NCI-H2107 (cell line): ENCODE measurements around the gene UBE2J2.
"Not testable (repeated sequence)": the region's sequence is repeated elsewhere in the genome, so short reads cannot be mapped to it uniquely, and the experiment has no call there.

Experiments
- DNase-seq: peaks from one replicate; lab custom pipeline; 2025; lab: John Stamatoyannopoulos, UW

Gene UBE2J2

DNA sequence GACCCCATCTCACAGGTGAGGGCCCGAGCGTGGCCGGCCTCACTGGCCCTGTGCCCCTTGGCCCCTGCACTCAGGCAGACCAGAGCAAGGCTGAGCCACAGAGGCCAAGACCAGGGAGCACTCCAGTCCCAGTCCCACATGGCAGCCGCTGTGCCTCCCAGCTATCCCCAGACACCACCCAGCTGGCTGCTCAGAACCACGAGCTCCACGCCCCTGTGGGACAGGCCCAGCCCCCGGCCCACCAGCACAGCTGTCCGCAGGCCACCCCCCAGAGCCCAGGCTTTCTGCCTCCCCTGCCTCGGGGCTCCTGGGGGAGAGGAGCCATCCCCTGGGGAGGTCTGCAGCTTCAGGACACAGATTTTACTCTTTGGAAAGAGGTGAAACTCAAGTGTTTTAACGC is 18.0 kb downstream of the UBE2J2 start:
- DNase-seq, result no peak

DNA sequence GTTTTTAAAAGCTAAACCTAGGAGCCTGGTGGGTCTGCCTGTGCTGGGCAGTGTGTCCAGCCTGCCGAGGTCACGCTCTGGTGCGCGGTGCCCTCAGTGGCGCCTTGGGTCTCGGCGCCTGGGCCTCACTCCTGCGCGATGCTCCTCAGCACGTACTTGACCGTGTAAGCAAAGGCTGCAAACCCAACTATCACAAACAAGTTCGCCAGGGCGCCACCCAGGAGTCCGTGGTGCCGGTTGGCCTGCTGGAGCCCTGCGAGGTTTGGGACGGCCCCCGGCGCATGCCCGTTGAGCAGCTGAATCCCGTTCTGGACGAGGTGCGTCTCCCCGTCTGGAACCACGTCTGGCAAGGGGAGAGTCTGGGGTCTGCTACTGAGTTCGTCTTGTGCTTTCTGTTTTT is 18.6 kb downstream of the UBE2J2 start:
- DNase-seq, result no peak

DNA sequence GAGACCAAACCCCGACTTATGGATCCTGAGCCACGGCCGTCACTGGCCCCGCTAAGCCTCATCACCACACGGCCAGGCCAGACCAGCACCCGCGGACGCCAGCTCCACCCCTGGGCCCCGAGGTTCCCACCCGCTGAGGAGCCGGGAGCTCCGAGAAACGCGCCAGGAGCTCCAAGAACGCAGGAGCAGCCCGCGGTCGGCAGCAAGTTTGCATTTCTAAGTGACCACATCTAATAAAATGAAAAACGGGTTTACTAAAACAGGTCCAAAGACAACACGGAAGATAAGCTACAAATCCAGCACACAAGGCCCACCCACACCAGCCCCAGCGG is 19.0 kb downstream of the UBE2J2 start:
- no peak for DNase-seq

- no peak for DNase-seq
These were observed 19.5 kb downstream of the UBE2J2 start for GRCh38 chr1:1253972-1254666.

GRCh38 chr1:1253314-1253713 is 20.3 kb downstream of the UBE2J2 start:
- DNase-seq, result no peak

DNA sequence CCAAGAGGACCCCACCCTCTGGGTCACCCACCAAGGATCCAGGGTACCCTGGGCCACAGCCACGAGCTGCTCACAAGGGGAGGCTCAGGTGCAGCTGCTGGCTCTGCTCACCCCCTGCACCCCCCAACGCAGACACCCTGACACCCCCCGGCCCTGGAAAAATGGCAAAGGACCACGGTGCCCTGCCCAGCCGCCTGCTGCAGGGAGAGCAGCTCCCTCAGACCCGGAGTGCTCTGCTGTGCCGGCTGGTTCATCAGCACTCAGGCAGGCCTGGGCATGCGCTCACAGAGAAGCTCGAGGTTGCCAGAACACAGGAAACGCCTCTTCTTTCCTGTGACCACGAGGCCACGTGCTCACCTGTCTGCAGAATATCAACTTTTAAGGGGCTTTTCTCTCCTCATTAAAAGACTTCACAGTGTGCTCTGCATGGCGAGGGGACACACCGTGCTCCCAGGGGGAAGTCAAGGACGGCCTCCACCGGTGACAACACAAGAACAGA is 22.8 kb downstream of the UBE2J2 start:
- DNase-seq, result no peak

DNA sequence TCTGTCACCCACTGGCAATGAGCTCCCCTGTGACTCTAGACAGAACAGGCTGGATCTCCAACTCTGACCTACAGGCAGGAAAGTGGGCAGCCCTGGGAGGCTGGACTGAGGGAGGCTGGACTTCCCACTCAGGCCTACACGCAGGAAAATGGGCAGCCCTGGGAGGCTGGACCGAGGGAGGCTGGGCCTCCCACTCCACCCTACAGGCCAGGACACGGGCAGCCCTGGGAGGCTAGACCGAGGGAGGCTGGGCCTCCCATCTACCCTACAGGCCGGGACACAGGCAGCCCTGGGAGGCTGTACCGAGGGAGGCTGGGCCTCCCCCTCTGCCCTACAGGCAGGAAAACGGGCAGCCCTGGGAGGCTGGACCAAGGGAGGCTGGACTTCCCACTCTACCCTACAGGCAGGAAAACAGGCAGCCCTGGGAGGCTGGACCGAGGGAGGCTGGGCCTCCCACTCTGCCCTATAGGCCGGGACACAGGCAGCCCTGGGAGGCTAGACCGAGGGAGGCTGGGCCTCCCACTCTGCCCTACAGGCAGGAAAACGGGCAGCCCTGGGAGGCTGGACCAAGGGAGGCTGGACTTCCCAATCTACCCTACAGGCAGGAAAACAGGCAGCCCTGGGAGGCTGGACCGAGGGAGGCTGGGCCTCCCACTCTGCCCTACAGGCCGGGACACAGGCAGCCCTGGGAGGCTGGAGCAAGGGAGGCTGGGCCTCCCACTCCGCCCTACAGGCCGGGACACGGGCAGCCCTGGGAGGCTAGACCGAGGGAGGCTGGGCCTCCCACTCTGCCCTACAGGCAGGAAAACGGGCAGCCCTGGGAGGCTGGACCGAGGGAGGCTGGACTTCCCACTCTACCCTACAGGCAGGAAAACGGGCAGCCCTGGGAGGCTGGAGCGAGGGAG is 25.4 kb downstream of the UBE2J2 start:
- not testable (repeated sequence) for DNase-seq

- no peak for DNase-seq
These were observed 26.2 kb downstream of the UBE2J2 start for GRCh38 chr1:1247341-1247913.

GRCh38 chr1:1246577-1247340 is 26.9 kb downstream of the UBE2J2 start, which contains the start of gene C1QTNF12:
Gene C1QTNF12, minus strand, starts transcription at chr1:1246722. Its CDS starts 32 bp downstream, at chr1:1246690.
- DNase-seq, result no peak

- no peak for DNase-seq
These were observed 27.7 kb downstream of the UBE2J2 start for GRCh38 chr1:1245817-1246576.

DNA sequence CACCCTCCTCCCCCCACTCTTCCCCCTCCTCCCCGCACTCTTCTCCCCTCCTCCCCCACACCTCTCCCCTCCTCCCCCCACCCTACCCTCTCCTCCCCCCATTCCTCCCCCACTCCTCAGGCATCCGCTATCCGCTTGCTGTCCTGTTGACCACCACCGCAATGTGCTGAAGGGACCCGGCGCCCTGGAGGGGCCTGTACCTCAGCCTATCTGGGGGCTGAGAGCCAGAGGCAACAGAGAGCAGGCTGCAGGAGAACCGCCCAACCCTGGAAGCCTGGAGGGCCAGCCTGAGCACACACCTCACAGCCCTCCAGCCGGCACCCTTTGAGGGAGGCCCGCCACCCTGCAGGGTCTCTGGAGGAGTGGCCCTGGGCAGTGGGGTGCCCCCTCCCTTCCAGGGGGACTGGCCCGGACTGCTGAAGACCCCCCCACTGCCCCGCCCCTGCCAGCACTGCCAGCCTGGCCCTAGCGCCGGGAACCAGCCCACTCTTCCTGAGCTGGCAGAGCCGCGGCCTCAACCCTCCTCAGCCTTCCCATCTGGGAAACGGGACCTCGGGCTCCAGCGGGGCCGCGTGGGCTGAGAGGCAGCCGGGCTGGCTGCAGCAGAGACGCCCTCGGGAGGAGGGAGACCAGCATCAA is 28.4 kb downstream of the UBE2J2 start:
- no peak for DNase-seq

DNA sequence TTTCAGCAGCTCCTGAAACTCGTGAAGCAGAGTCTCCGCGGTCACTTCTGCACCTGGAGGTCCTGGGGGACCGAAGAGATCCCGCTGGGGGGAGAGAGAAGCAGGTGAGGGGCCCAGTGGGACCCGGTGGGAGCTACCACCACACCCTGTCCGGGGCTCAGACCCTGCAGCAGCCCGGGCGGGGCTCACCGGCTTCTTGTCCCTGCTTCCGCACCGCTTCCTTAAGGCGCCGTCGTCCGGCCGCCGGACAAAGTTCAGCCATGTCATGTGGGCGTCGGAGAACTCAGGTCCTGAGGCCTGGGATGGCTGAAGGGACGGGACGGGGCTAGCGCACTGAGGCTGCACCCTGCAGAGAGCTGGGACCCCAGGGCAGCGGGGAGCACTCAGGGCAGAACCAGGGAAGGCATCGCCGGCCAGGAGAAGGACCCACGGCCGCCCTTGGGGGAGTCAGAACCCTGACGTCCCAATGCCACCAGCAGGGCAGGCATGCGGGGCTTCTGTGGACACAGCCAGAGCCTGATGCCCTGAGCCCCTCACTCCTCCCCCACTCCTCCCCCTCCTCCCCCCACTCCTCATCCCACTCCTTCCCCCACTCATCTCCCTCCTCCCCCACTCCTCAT is 29.4 kb downstream of the UBE2J2 start:
- no peak for DNase-seq

- no peak for DNase-seq
These were observed 29.9 kb downstream of the UBE2J2 start for GRCh38 chr1:1243807-1244191.

DNA sequence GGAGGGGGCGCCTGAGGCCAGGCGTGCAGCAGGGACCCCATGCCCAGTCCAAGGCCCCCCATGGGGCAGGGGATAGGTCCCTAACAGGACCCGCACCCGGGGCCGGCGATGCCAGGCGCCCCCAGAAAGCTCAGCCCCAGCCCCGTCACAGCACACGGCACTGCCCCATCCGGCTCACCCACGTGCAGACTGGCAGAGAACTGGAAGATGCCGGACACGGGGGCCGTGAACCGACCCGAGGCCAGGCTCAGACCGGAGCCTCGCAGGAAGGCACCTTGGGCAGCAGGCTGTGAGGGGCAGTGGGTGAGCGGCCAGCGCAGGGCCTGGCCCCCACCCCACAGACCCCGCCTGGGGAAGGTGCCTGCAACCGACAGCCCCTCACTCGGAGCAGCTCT is 30.4 kb downstream of the UBE2J2 start:
- no peak for DNase-seq

- DNase-seq, result no peak
These were observed 31.0 kb downstream of the UBE2J2 start for GRCh38 chr1:1242461-1243265.

DNA sequence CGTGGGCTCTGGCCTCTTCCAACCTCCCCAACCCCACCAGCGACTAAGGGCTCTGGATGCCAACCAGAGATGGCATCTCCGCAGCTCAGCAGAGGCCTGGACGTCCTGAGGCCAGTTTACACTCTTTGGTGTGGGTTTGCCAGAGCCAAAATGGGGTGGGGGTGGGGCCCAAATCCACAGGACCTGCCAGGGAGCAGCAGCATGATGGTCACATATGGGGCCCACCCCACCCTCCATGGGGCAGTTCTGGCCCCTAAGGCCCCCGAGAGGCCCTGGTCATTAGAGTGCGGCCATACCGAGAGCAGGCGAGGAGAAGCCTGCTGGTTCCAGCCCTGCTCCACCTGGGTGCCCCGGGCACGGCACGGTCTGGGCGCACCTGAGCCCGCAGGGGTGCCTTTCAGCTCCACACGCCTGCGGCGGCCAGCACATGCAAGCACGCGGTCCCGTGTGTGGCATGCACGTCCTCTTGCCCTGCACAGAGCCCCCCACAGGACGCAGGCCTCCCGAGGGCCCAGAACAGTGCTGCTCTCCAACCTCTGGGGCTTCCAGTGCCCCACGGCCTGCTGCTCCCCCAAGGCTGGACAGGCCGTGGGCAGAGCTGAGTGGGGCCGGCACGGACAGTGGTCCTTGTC is 31.9 kb downstream of the UBE2J2 start:
- DNase-seq, result no peak

- no peak for DNase-seq
These were observed 32.6 kb downstream of the UBE2J2 start for GRCh38 chr1:1240822-1241587.

GRCh38 chr1:1240348-1240732 is 33.3 kb downstream of the UBE2J2 start:
- no peak for DNase-seq
